Erythroblast (primary cell): ENCODE data around the gene DSCAML1.

Source experiments
- GATA1 ChIP-seq: IDR thresholded peaks from 2 replicates; pipeline ENCODE4 v1.6.1; 2011; ENCODE audit warnings: low read depth, mild to moderate bottlenecking, control low read depth, low read length, moderate library complexity
- POLR2A ChIP-seq: IDR thresholded peaks from 2 replicates; pipeline ENCODE4 v1.6.1; 2011; ENCODE audit warnings: mild to moderate bottlenecking, low read length

- TF ChIP-seq POLR2A (no peak), GATA1 (no peak)
These were observed 43.0 kb downstream of the DSCAML1 start for GRCh38 chr11:117754030-117754429.
